ENCODE measurements around the gene C4orf50. TPM values are rescaled to one million over a fixed set of nuclear protein-coding genes. Genes with fewer than 3 reads are reported as not detected.

C4orf50 gene
- total and polyA plus RNA-seq, 4 donors = under 0.01 to 0.17 TPM; not detected in 2

DNA sequence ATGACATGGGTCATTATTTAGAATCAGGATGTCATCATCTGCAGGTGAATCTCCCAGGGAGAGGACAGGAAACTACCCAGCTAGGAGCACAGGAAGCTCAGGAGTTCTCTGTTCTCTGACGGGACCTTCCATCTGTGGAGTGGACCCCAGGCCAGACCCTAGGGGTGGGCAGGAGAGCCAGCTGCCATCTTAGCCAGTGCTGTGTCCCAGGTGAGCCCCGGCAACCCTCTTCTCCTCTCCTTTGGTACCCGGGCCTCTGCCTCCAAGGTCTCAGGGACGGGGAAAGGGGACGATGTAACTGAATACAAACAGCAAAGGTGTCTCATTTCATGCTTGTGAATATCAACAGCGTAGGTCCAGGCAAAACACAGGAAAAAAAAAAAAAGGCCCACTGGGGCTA is 48.5 kb downstream of the C4orf50 start:
- Histone ChIP-seq H3K27ac (ENCODE audit: low read depth in 1 of 2, low read length in 2 of 2) (no peak overlapping the region), H3K36me3 (ENCODE audit: control insufficient read depth in 4 of 4, insufficient read depth in 3 of 4, low read depth in 1 of 4, low read length in 3 of 4) (no peaks in the 10 kb centered on the region), H3K4me1 (ENCODE audit: control insufficient read depth in 4 of 4, insufficient read depth in 4 of 4, low read length in 3 of 4) (no peaks in the 10 kb centered on the region), H3K27me3 (ENCODE audit: control insufficient read depth in 4 of 4, insufficient read depth in 4 of 4, low read length in 3 of 4) (peaks cover 0 to 8% (median 1%) of the 10 kb centered on the region in 4 donors), H3K4me3 (ENCODE audit: low read depth in 1 of 3, low read length in 3 of 3) (no peak overlapping the region), H3K9me3 (ENCODE audit: control insufficient read depth in 4 of 4, low read length in 3 of 4) (no peaks in the 10 kb centered on the region), H3K9ac (ENCODE audit: low read depth in 1 of 2, low read length in 2 of 2) (no peak overlapping the region)
- TF ChIP-seq JUND (IDR thresholded peaks at IDR 0.05) (no peak), HNF4G (IDR thresholded peaks at IDR 0.05) (no peak), FOXA2 (IDR thresholded peaks at IDR 0.05) (no peak), TAF1 (conservative IDR thresholded peaks at IDR 0.05) (no peak), EGR1 (IDR thresholded peaks at IDR 0.05; ENCODE audit: low read depth in 2 of 2) (no peak), RXRA (IDR thresholded peaks at IDR 0.05) (no peak), SP1 (IDR thresholded peaks at IDR 0.05) (no peak), HNF4A (conservative IDR thresholded peaks at IDR 0.05) (no peak), FOXA1 (IDR thresholded peaks at IDR 0.05) (no peak), GABPA (IDR thresholded peaks at IDR 0.05 in 1 of 2, conservative IDR thresholded peaks at IDR 0.05 in 1 of 2) (no peak), YY1 (IDR thresholded peaks at IDR 0.05) (no peak), RAD21 (IDR thresholded peaks at IDR 0.05) (no peak), NR2F2 (IDR thresholded peaks at IDR 0.05) (no peak)
- TF ChIP-seq, protein P1, sequence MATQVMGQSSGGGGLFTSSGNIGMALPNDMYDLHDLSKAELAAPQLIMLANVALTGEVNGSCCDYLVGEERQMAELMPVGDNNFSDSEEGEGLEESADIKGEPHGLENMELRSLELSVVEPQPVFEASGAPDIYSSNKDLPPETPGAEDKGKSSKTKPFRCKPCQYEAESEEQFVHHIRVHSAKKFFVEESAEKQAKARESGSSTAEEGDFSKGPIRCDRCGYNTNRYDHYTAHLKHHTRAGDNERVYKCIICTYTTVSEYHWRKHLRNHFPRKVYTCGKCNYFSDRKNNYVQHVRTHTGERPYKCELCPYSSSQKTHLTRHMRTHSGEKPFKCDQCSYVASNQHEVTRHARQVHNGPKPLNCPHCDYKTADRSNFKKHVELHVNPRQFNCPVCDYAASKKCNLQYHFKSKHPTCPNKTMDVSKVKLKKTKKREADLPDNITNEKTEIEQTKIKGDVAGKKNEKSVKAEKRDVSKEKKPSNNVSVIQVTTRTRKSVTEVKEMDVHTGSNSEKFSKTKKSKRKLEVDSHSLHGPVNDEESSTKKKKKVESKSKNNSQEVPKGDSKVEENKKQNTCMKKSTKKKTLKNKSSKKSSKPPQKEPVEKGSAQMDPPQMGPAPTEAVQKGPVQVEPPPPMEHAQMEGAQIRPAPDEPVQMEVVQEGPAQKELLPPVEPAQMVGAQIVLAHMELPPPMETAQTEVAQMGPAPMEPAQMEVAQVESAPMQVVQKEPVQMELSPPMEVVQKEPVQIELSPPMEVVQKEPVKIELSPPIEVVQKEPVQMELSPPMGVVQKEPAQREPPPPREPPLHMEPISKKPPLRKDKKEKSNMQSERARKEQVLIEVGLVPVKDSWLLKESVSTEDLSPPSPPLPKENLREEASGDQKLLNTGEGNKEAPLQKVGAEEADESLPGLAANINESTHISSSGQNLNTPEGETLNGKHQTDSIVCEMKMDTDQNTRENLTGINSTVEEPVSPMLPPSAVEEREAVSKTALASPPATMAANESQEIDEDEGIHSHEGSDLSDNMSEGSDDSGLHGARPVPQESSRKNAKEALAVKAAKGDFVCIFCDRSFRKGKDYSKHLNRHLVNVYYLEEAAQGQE (IDR thresholded peaks at IDR 0.05) = no peak
- TF ChIP-seq, protein P2, sequence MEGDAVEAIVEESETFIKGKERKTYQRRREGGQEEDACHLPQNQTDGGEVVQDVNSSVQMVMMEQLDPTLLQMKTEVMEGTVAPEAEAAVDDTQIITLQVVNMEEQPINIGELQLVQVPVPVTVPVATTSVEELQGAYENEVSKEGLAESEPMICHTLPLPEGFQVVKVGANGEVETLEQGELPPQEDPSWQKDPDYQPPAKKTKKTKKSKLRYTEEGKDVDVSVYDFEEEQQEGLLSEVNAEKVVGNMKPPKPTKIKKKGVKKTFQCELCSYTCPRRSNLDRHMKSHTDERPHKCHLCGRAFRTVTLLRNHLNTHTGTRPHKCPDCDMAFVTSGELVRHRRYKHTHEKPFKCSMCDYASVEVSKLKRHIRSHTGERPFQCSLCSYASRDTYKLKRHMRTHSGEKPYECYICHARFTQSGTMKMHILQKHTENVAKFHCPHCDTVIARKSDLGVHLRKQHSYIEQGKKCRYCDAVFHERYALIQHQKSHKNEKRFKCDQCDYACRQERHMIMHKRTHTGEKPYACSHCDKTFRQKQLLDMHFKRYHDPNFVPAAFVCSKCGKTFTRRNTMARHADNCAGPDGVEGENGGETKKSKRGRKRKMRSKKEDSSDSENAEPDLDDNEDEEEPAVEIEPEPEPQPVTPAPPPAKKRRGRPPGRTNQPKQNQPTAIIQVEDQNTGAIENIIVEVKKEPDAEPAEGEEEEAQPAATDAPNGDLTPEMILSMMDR (IDR thresholded peaks at IDR 0.05; ENCODE audit: low read depth, low read length, missing input control) = no peak
- TF ChIP-seq, protein P3, sequence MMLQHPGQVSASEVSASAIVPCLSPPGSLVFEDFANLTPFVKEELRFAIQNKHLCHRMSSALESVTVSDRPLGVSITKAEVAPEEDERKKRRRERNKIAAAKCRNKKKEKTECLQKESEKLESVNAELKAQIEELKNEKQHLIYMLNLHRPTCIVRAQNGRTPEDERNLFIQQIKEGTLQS (IDR thresholded peaks at IDR 0.05) = no peak
- TF ChIP-seq, protein P4, sequence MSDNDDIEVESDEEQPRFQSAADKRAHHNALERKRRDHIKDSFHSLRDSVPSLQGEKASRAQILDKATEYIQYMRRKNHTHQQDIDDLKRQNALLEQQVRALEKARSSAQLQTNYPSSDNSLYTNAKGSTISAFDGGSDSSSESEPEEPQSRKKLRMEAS (IDR thresholded peaks at IDR 0.05) = no peak
- TF ChIP-seq, protein P5, sequence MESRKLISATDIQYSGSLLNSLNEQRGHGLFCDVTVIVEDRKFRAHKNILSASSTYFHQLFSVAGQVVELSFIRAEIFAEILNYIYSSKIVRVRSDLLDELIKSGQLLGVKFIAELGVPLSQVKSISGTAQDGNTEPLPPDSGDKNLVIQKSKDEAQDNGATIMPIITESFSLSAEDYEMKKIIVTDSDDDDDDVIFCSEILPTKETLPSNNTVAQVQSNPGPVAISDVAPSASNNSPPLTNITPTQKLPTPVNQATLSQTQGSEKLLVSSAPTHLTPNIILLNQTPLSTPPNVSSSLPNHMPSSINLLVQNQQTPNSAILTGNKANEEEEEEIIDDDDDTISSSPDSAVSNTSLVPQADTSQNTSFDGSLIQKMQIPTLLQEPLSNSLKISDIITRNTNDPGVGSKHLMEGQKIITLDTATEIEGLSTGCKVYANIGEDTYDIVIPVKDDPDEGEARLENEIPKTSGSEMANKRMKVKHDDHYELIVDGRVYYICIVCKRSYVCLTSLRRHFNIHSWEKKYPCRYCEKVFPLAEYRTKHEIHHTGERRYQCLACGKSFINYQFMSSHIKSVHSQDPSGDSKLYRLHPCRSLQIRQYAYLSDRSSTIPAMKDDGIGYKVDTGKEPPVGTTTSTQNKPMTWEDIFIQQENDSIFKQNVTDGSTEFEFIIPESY (IDR thresholded peaks at IDR 0.05) = no peak
- no peak for DNase-seq (ENCODE audit: low spot score)
- 70% methylated on average over 6 of the region's 6 CpGs for WGBS
